SK-N-MC (cell line): ENCODE data around the gene REPS1.

ENCODE experiments used
- EZH2 ChIP-seq: fragments of 200-600 bp; sonication (generic); IDR thresholded peaks from one replicate; pipeline ENCODE4 v1.6.1; 2017; ENCODE audit warnings: antibody characterized with exemption
- FOXP2 ChIP-seq: optimal IDR thresholded peaks from 2 replicates; pipeline ENCODE3; 2011; ENCODE audit warnings: mild to moderate bottlenecking, moderate library complexity; ENCODE audit not compliant: insufficient read depth; ENCODE audit errors: extremely low read length, control extremely low read depth
- POLR2AphosphoS5 ChIP-seq: IDR thresholded peaks from 2 replicates; pipeline ENCODE4 v1.6.1; 2012; ENCODE audit warnings: mild to moderate bottlenecking, low read depth, low read length, borderline replicate concordance

DNA sequence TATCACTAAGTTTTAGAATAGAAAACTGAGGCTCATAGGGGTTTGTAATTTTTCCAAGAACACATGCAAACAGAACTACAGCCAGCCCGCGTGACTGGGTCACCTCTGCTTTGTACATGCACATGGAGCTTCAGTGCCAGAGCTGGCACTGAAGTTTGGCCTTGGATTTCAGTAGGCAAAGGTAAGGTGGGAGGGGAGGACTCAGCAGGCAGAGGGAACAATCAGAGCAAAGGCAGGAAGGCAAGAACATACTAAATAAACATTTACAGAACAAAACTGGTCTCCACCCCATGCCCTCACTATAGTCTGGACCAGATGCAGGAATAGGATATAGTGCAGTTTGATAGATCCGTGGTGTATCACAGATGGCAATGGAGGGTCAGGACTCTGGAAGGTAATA lies 26.9 kb upstream of the REPS1 start:
- TF ChIP-seq POLR2AphosphoS5 = no peak
- TF ChIP-seq FOXP2 = no peak
- TF ChIP-seq EZH2 = no peak
